GM18867 (cell line): ENCODE measurements around the gene CYLD.

Experiments used
- ATAC-seq: cut with Tn5 transposase; IDR thresholded peaks from one replicate; pipeline ENCODE4 v1.9.1; 2021; ENCODE audit warnings: mild to moderate bottlenecking, moderate library complexity; ENCODE audit not compliant: unreplicated experiment

The CYLD gene

GRCh38 chr16:50741781-50742575 is at the start of gene CYLD:
Gene CYLD, plus strand, starts transcription at chr16:50742086. Its CDS starts 7,613 bp downstream, at chr16:50749699.
- peak; percentile 92 for ATAC-seq

DNA sequence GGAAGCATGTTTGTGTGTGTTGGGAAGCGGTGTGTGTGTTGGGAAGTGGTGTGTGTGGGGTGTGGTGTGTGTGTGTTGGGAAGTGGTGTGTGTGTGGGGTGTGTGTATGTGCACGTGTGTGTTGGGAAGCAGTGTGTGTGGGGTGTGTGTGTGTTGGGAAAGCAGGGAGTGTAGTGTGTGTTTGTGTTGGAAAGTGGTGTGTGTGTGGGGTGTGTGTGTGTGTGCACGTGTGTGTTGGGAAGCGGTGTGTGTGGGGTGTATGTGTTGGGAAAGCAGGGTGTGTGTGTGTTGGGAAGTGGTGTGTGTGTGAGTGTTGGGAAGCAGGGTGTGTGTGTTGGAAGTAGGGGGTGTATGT is 49.3 kb upstream of the CYLD start:
- no peak for ATAC-seq

- ATAC-seq, result no peak
Observed at GRCh38 chr16:50692999-50693781, 48.7 kb upstream of the CYLD start, which contains the start of gene NOD2. Gene NOD2, plus strand, starts transcription at chr16:50693606. Its CDS starts 5,890 bp downstream, at chr16:50699496.

DNA sequence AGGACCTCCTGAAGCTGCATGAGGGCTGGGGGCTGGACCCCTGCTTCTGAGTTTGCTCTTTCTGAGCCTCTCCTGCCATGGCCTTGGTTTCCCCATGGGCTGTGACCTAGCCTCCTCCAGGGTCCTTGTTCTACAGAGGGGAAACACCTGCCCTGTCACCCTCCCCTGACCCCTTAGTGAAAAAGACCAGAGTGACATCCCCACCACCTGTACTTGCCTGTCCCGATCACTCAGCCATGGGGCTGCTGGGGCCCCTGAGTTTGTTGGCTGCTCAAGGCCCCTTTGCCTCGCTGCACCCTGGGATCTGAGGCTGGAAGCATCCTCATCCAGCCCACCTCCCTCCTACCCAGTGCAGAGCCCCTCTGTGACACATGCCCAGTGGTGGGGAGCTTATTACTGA is 47.7 kb upstream of the CYLD start:
- no peak for ATAC-seq

DNA sequence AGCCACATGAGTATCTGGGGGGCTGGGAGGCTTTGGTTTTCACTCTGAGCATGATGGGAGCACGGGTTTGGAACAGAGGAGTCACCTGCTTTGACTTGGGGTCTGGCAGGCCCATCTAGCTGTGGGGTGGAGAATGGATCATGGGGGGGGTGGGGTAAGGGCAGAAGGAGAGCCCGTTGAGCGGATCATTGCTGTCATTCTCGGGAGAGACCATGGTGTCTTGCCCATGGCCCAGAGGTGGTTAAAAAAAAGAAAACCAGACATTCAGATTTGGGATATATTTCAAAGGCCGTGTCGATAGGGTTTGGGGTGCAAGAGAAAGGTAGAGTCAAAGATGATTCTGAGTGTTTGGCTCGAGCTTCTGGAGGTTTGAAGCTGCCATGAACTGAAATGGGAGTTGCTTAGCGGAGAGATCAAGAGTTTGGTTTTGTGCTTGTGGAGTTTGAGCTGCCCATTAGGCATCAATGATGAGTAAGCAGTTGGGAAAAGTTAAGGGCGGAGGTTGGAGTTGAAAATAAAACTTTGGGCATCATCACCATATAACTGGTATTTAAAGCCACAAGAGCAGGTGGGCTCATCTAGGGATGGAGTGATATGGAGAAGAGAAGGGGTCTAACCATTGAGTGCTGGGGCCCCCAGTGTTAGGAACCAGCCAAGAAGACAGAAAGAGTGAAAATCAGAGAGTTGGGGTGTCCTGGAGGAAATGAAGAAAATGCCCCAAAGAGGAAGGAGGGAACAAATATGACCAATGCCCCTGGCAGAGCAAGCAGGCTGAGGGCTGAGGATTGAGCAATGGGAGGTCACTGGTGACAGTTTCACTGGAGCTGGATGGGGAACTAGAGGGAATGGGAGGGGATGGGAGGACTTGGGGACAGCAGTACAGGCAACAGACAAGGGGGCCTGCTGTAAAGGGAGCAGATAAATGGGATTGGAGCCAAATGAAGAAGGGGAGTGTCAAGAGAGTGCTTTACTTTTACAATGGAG is 46.6 kb upstream of the CYLD start:
- ATAC-seq, result no peak

DNA sequence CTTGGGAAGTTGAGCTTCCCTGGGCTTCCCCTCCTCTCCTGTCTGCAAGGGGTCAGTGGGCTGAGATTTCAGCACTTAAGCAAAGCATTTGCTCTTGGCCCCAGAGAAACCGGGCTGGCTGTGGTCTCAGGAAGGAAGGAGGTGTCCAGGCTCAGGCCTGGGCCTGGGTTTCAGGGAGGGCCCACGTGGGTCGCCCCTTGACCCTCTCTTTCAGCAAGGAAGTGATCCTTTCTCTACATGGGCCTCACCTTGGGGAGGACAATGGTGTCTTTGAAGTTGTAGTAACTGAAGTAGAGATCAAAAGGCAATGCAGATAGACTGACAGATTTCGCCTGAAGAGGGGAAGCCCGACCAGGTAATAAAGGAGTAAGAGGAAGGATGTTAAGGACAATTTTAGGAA is 45.8 kb upstream of the CYLD start:
- no peak for ATAC-seq

GRCh38 chr16:50696575-50697420 is 45.1 kb upstream of the CYLD start:
- ATAC-seq, result peak; percentile 59

- ATAC-seq, result no peak
Observed at GRCh38 chr16:50697421-50697715, 44.5 kb upstream of the CYLD start.

DNA sequence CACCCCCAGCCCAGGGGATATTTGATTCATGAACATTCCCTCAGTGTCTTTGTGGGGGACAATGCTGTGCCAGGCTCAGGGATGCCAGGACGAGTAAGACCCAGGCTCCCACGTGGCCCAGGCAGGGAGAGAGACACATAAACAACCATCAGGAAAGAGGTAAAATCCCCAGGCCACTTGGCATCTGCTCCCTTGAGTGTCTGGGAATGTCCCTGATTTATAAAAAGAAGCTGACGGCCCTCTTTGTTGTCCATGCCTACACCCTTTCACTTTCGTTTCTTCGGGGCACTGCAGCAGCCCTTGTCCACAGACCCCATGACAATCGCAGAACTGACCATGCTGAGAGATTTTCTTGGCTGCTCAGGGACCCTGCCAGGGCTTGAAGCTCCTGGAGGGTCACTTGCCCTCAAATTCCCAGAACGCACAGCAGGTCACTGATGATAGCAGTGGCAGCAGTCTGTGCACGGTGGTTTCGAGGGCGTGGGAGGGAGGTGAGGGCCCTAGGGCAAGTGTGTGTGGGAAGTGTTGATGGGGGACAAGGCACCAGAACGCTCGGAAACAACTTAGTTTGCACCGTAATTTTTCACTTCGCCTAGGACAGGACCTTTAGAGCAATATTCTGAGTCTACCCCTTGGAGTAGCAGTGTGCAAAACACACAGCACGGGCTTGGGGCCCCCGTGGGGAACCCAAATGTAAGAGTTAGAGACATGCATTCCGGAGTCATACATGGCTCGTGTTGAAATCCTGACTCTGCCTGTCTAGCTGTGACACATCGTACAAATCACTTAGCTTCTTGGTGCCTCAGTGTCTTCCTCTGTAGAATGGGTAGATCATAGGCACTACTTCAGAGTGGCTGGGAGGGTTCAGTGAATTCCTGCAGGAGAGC is 43.8 kb upstream of the CYLD start:
- ATAC-seq, result peak; percentile 58

- no peak for ATAC-seq
Observed at GRCh38 chr16:50699326-50700159, 42.3 kb upstream of the CYLD start.

GRCh38 chr16:50702725-50703124 is 39.2 kb upstream of the CYLD start:
- ATAC-seq, result no peak

DNA sequence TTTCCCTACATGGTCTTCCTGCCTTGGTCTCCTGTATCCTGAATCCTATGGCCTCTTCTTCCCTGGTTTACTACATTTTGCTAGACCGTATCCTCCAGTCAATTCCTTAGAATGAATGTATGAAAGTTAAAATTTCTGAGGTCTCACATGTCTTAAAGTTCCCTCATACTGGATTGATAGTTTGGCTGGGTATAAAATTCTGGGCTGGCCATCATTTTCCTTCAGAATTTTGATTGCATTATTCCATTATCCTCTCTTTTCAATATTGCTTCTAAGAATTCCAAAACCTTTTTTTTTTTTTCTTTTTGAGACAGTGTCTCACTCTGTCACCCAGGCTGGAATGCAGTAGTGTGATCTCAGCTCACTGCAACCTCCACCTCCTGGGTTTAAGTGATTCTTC is 37.6 kb upstream of the CYLD start:
- no peak for ATAC-seq

GRCh38 chr16:50705436-50706110 is 36.3 kb upstream of the CYLD start:
- ATAC-seq, result no peak

DNA sequence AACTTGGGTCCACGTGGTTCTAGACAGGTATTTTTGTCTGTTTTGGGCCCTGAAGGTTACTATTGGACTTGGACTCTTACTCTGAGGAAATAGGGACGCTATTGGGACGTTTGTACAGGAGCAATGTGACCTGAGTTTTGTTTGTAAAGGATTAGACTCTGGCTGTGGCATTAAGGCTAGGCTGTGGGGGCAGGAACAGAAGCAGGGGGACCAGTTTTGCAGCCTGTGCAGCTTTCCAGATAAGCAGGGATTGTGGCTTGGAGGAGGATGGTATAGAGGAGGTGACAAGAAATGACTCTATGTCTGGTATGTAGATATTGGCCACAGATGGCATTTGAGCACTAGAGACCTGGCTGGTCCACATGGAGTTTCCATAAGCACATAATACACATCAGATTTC is 35.6 kb upstream of the CYLD start:
- ATAC-seq, result no peak

DNA sequence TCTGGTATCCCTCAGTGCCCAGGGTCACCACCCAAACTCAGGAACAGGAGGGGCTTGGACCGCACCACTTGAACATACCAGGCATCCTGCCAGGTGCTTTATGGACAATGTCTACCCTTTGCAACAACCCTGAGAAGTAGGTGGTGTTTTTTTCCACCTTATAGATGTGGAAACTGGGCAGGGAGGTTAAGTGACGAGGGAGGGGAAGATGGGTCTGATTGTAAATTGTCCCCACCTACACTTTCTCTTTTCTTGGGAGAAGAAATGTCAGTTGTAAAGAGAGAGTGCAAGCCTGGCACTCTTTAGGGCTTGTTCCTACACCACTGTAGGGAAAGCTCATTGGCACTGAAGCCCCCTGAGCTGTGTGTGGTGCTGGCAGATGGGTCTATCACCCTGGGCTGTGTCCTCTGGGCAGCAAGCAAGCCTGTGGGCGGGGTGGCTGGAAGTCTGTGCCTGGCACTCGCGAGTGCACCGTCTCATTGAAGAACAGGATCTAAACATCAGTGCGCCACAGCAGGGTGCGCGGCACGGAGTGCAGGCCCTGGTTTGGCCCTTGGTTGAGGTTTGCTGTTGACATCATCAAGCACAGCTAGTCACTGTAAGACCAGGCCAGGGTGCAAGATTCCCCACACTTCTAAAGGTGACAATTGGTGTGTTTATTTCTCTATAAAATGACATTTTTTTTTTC is 33.4 kb upstream of the CYLD start:
- no peak for ATAC-seq

DNA sequence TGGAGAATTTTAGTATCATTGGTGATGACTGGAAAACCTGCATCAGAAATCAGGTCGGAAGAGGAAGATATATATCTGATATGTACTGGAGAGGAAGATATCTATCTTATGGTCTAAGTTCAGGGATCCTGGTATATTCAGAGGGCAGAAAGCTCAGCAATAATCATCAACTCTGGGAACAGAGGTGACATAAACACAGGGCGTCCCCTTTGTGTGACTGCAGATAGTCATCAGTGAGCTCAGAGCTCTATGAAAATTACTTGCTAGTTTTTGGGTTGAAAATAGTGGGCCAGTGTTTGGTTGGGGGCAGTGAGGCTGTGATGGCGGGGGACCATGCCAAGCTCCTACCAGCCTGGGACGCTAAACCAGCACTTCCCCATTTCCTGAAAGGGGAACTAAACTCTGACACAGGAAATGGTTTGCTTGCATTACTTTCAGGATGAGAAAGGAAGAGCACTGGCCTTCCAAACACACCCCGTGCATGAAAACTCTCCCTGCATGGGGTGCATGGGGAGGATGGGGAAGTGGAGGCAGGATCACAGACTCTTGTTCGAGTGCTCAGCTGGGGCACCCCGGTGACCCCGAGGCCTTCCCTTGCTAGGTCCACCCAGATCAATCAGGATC is 32.7 kb upstream of the CYLD start:
- ATAC-seq, result no peak

DNA sequence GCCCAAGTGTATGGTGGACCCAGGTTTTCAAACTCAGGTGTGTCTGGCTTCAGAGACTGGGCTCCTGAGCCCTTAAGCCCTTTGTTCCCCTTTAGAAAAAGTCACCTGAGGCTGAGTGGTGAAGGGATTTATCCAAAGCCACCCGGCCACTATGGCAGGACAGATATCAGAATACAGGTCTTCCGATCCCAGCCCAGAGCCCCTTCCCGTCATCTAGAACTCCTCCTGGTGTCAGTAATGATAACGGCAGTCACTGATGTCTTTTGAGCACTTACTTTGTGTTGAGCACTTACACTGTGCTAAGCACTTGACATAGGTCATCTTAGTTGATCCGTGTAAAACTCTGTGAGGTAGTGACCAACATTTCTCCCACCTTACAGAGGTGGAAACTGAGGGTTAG is 31.9 kb upstream of the CYLD start:
- ATAC-seq, result no peak
